T-helper 2 cell treated with Interferon-gamma antibody and Interleukin-4, amounts not matched to agents 5 μg/mL and 100 μg/mL, for 36 hours (primary cell): ENCODE measurements around the gene ATP5F1B.

Experiments
- DNase-seq: peaks from one replicate; pipeline ENCODE4 v3.0.0; 2021; ENCODE audit warnings: low spot score
- H3K27ac Mint-ChIP-seq: one replicate; pipeline ENCODE4 v1.8.0; 2021; ENCODE audit warnings: mild to moderate bottlenecking, mixed read lengths
- H3K27me3 Mint-ChIP-seq: one replicate; pipeline ENCODE4 v1.8.0; 2021; ENCODE audit warnings: low read depth, mixed read lengths
- H3K36me3 Mint-ChIP-seq: one replicate; pipeline ENCODE4 v1.8.0; 2021; ENCODE audit warnings: low read depth, mixed read lengths
- H3K4me1 Mint-ChIP-seq: one replicate; pipeline ENCODE4 v1.8.0; 2021; ENCODE audit warnings: low read depth, mixed read lengths
- H3K4me3 Mint-ChIP-seq: one replicate; pipeline ENCODE4 v1.8.0; 2022; ENCODE audit warnings: mild to moderate bottlenecking, moderate library complexity, mixed read lengths
- H3K9me3 Mint-ChIP-seq: one replicate; pipeline ENCODE4 v1.8.0; 2021; ENCODE audit warnings: mixed read lengths

The ATP5F1B gene

GRCh38 chr12:56635806-56636674, 9.7 kb downstream of the ATP5F1B start:
- Mint-ChIP-seq H3K27ac (peak overlapping the region; percentile 96), H3K27me3 (no peaks in the 10 kb centered on the region), H3K36me3 (peaks cover 33% of the 10 kb centered on the region), H3K9me3 (no peaks in the 10 kb centered on the region), H3K4me1 (peaks cover 43% of the 10 kb centered on the region), H3K4me3 (peak overlapping the region; percentile 92)
- DNase-seq: peak; percentile 74

- peak overlapping the region; percentile 96 for H3K27ac Mint-ChIP-seq
- H3K9me3 Mint-ChIP-seq: no peaks in the 10 kb centered on the region
- H3K27me3 Mint-ChIP-seq: no peaks in the 10 kb centered on the region
- H3K4me1 Mint-ChIP-seq: peaks cover 50% of the 10 kb centered on the region
- peak; percentile 62 for DNase-seq
- peaks cover 29% of the 10 kb centered on the region for H3K36me3 Mint-ChIP-seq
- H3K4me3 Mint-ChIP-seq: peak overlapping the region; percentile 92
Observed at GRCh38 chr12:56634837-56635791, 10.7 kb downstream of the ATP5F1B start.

- Mint-ChIP-seq H3K4me3 (peak overlapping the region; percentile 92), H3K9me3 (no peaks in the 10 kb centered on the region), H3K36me3 (peaks cover 25% of the 10 kb centered on the region), H3K27ac (peak overlapping the region; percentile 80), H3K4me1 (peaks cover 50% of the 10 kb centered on the region), H3K27me3 (no peaks in the 10 kb centered on the region)
- DNase-seq: peak; percentile 39
Observed at GRCh38 chr12:56634242-56634836, 11.4 kb downstream of the ATP5F1B start.

- peak overlapping the region; percentile 92 for H3K4me3 Mint-ChIP-seq
- peak overlapping the region; percentile 80 for H3K27ac Mint-ChIP-seq
- H3K9me3 Mint-ChIP-seq: no peaks in the 10 kb centered on the region
- H3K36me3 Mint-ChIP-seq: peaks cover 27% of the 10 kb centered on the region
- H3K27me3 Mint-ChIP-seq: no peaks in the 10 kb centered on the region
- DNase-seq: no peak
- peaks cover 53% of the 10 kb centered on the region for H3K4me1 Mint-ChIP-seq
Observed at GRCh38 chr12:56633468-56634241, 12.1 kb downstream of the ATP5F1B start.

- H3K27me3 Mint-ChIP-seq: no peaks in the 10 kb centered on the region
- no peak for DNase-seq
- peak overlapping the region; percentile 92 for H3K4me3 Mint-ChIP-seq
- peaks cover 58% of the 10 kb centered on the region for H3K4me1 Mint-ChIP-seq
- peaks cover 24% of the 10 kb centered on the region for H3K36me3 Mint-ChIP-seq
- peak overlapping the region; percentile 29 for H3K27ac Mint-ChIP-seq
- H3K9me3 Mint-ChIP-seq: no peaks in the 10 kb centered on the region
Observed at GRCh38 chr12:56632701-56633467, 12.9 kb downstream of the ATP5F1B start.

GRCh38 chr12:56631790-56632700, 13.7 kb downstream of the ATP5F1B start:
- peak overlapping the region; percentile 43 for H3K27ac Mint-ChIP-seq
- H3K27me3 Mint-ChIP-seq: no peaks in the 10 kb centered on the region
- peak; percentile 73 for DNase-seq
- H3K4me3 Mint-ChIP-seq: peak overlapping the region; percentile 98
- no peaks in the 10 kb centered on the region for H3K9me3 Mint-ChIP-seq
- peaks cover 55% of the 10 kb centered on the region for H3K4me1 Mint-ChIP-seq
- H3K36me3 Mint-ChIP-seq: peaks cover 19% of the 10 kb centered on the region

GRCh38 chr12:56630180-56630632, 15.6 kb downstream of the ATP5F1B start, which contains the start of gene BAZ2A:
Gene BAZ2A, minus strand, starts transcription at chr12:56630326. Its CDS starts 12,796 bp downstream, at chr12:56617530.
- H3K4me3 Mint-ChIP-seq: peak within 1 kb of the TSS; percentile 98
- no peaks in the 10 kb centered on the region for H3K27me3 Mint-ChIP-seq
- DNase-seq: peak; percentile 87
- peaks cover 59% of the 10 kb centered on the region for H3K4me1 Mint-ChIP-seq
- no peaks in the 10 kb centered on the region for H3K9me3 Mint-ChIP-seq
- H3K27ac Mint-ChIP-seq: peak within 1 kb of the TSS; percentile 91
- peaks cover 33% of the 10 kb centered on the region for H3K36me3 Mint-ChIP-seq

- Mint-ChIP-seq H3K27ac (peak overlapping the region; percentile 91), H3K4me1 (peaks cover 57% of the 10 kb centered on the region), H3K36me3 (peaks cover 32% of the 10 kb centered on the region), H3K27me3 (no peaks in the 10 kb centered on the region), H3K4me3 (peak overlapping the region; percentile 98), H3K9me3 (no peaks in the 10 kb centered on the region)
- DNase-seq: peak; percentile 49
Observed at GRCh38 chr12:56629459-56630179, 16.2 kb downstream of the ATP5F1B start.

- Mint-ChIP-seq H3K4me3 (peak overlapping the region; percentile 98), H3K36me3 (peaks cover 38% of the 10 kb centered on the region), H3K27ac (peak overlapping the region; percentile 91), H3K9me3 (no peaks in the 10 kb centered on the region), H3K4me1 (peaks cover 56% of the 10 kb centered on the region), H3K27me3 (no peaks in the 10 kb centered on the region)
- DNase-seq: peak; percentile 58
Observed at GRCh38 chr12:56628671-56629458, 16.9 kb downstream of the ATP5F1B start.

- Mint-ChIP-seq H3K9me3 (no peaks in the 10 kb centered on the region), H3K27me3 (no peaks in the 10 kb centered on the region), H3K36me3 (peaks cover 45% of the 10 kb centered on the region), H3K4me3 (no peak overlapping the region), H3K4me1 (peaks cover 48% of the 10 kb centered on the region), H3K27ac (peak overlapping the region; percentile 41)
- no peak for DNase-seq
Observed at GRCh38 chr12:56626701-56627100, 19.1 kb downstream of the ATP5F1B start.

- H3K9me3 Mint-ChIP-seq: no peaks in the 10 kb centered on the region
- no peaks in the 10 kb centered on the region for H3K27me3 Mint-ChIP-seq
- DNase-seq: no peak
- peaks cover 46% of the 10 kb centered on the region for H3K36me3 Mint-ChIP-seq
- H3K27ac Mint-ChIP-seq: no peak overlapping the region
- H3K4me1 Mint-ChIP-seq: peaks cover 27% of the 10 kb centered on the region
- no peak overlapping the region for H3K4me3 Mint-ChIP-seq
Observed at GRCh38 chr12:56622535-56622934, 23.2 kb downstream of the ATP5F1B start.
